SJSA1 (cell line): ENCODE results near the gene ZC3H12C. TPM values are rescaled to one million over a fixed set of nuclear protein-coding genes. Genes with fewer than 3 reads are reported as not detected.
"Not testable (repeated sequence)": the region's sequence is repeated elsewhere in the genome, so short reads cannot be mapped to it uniquely, and the experiment has no call there.

ENCODE experiments used
- DNase-seq, 2 experiments: peaks; one replicate each; pipeline ENCODE4 v3.0.0-alpha.2; 2015 to 2020; ENCODE audit warnings: low spot score in 2 of 2, low read depth in 1 of 2
- H3K27ac ChIP-seq: fragments of 250-450 bp; sonication (Bioruptor Pico); 2 replicates; pipeline ENCODE4 v1.5.1; 2020; ENCODE audit warnings: mild to moderate bottlenecking, moderate library complexity
- H3K27me3 ChIP-seq: fragments of 250-450 bp; sonication (Bioruptor Pico); replicated peaks from 2 replicates; pipeline ENCODE4 v1.5.1; 2020; ENCODE audit warnings: mild to moderate bottlenecking, moderate library complexity
- H3K36me3 ChIP-seq: fragments of 250-450 bp; sonication (Bioruptor Pico); 2 replicates; pipeline ENCODE4 v1.5.1; 2020; ENCODE audit warnings: mild to moderate bottlenecking
- H3K4me1 ChIP-seq: fragments of 250-450 bp; sonication (Bioruptor Pico); replicated peaks from 2 replicates; pipeline ENCODE4 v1.6.1; 2021; ENCODE audit warnings: mild to moderate bottlenecking
- H3K4me3 ChIP-seq: fragments of 250-450 bp; sonication (Bioruptor Pico); 2 replicates; pipeline ENCODE4 v1.5.1; 2020; ENCODE audit warnings: mild to moderate bottlenecking
- H3K9me3 ChIP-seq: fragments of 250-450 bp; sonication (Bioruptor Pico); replicated peaks from 2 replicates; pipeline ENCODE4 v1.5.1; 2020; ENCODE audit warnings: mild to moderate bottlenecking
- total RNA-seq: library from RNA; depleted of rRNA; stranded (reverse); fragments of >200 nt; shearing (Covaris generic); gene quantifications from 2 replicates; pipeline ENCODE4 v1.2.3, GENCODE V29; 2014

The ZC3H12C gene
- total RNA-seq, 1 experiment from 2014 or later: 6.4 TPM

DNA sequence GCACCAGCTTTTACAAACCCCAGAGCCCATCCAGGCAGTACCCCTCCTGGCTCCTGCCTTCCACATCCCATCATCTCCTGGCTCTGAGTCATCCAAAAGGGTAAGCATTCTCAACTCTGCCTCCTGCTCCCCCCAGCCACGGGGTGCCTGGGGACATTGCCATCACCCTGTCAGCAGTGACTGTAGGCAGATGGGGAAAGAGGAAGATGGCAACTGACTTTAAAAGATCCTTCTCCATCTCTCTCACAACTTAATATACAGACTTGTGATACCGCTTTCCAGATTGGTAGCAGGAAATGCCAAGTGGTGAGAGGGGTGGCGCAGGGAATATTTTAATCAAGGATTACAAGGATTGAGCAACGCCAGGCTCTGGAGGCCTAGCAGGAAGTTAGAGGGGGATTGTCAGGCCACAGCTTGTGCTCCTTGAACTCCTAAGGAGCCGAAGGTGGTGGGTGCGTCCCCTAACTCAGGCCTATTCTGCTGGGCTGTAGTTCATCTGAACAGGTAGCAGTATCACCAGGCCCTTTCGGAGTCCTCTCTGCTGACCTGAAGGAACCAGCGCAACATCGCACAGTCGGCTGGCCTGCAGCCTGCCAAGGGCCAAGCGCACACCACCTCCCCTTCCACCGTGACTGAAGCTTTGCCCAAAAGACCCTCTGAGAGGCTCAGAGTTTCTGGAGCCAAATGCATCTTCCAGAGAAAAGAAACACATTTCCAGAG is 83.3 kb downstream of the ZC3H12C start:
- Histone ChIP-seq H3K4me1 (no peaks in the 10 kb centered on the region), H3K27me3 (no peaks in the 10 kb centered on the region), H3K27ac (no peak overlapping the region), H3K36me3 (no peaks in the 10 kb centered on the region), H3K4me3 (no peak overlapping the region), H3K9me3 (no peaks in the 10 kb centered on the region)
- DNase-seq: no peak

DNA sequence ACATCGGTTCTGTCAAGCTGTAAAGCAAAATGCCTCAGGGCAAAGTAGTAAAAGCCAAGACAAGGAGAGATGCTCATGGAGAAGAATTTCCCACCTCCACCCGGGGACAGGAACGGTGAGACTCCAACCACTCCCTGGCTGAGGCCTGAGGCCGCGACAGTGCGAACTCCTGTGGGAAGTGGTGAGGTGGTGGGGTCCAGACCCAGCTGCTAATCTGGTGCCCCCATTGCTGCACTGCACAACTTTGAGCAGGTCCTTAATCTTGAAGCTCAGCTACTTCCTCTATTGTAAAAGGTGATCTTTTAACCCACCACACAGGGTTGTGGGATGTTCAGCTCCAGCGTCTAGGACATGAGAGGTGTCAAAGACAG is 83.9 kb downstream of the ZC3H12C start:
- H3K27ac ChIP-seq: no peak overlapping the region
- H3K36me3 ChIP-seq: no peaks in the 10 kb centered on the region
- no peaks in the 10 kb centered on the region for H3K9me3 ChIP-seq
- DNase-seq: no peak
- no peak overlapping the region for H3K4me3 ChIP-seq
- no peaks in the 10 kb centered on the region for H3K4me1 ChIP-seq
- no peaks in the 10 kb centered on the region for H3K27me3 ChIP-seq

DNA sequence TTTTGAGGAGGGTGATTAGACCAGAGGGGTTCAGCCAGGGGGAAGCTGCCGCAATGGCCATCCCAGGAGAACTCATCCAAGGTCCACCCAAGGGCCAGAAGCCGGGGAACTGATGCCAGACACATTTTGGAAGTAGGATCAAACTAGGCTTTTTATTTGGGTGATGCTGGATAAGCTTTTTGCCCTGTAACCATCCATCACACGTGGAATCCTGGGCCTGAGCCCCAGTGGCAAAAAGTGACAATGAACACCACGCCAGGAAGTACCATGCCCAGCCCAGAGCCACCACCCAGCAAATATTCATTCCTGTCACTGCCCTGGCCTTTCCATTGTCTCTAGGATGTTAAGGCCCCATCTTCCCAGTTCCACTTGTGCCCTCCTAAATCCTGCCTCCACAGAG is 85.9 kb downstream of the ZC3H12C start:
- no peaks in the 10 kb centered on the region for H3K36me3 ChIP-seq
- DNase-seq: no peak
- no peaks in the 10 kb centered on the region for H3K27me3 ChIP-seq
- no peak overlapping the region for H3K4me3 ChIP-seq
- H3K4me1 ChIP-seq: no peaks in the 10 kb centered on the region
- H3K27ac ChIP-seq: no peak overlapping the region
- no peaks in the 10 kb centered on the region for H3K9me3 ChIP-seq

DNA sequence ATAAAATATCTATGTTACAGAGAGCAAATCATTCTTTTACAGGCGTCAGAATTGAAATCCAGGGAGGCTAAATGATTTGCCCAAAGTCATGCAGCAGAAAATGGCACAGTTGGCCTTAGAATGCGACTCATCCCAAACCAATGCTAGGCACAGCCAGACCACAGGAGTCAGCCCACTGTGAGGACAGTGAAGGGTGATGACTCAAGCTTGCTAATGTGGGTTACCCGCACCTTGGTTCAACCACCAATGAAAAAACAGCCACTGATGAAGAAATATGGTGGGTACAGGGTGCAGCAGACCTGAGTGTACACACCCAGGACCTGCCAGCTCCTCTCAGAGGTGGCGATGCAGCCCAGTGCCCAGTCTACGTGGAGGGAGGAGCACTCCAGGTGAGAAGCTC is 89.7 kb downstream of the ZC3H12C start:
- H3K27me3 ChIP-seq: no peaks in the 10 kb centered on the region
- H3K36me3 ChIP-seq: no peaks in the 10 kb centered on the region
- no peaks in the 10 kb centered on the region for H3K9me3 ChIP-seq
- no peak overlapping the region for H3K4me3 ChIP-seq
- H3K27ac ChIP-seq: no peak overlapping the region
- H3K4me1 ChIP-seq: no peaks in the 10 kb centered on the region
- DNase-seq: no peak

DNA sequence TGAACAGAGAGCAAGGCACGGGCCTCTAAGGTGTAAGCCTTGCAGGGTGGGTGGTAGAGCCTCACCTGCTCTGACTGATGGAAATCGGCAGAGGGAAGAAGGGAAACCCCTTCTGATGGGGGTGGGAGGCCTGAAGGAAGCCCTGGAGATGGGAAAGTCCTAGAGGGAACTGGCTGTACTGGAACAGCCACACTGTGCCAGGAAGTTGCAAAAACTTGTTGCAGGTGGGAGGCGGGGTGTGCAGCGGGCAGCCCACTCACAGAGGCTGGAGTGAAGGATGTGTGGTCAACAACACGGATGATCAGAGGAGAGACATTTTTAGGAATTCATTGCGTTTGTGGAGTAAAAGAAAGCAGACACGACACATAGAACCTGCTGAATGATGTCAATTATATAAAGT is 91.3 kb downstream of the ZC3H12C start:
- H3K27me3 ChIP-seq: no peaks in the 10 kb centered on the region
- no peaks in the 10 kb centered on the region for H3K36me3 ChIP-seq
- H3K27ac ChIP-seq: no peak overlapping the region
- no peak for DNase-seq
- H3K9me3 ChIP-seq: no peaks in the 10 kb centered on the region
- H3K4me3 ChIP-seq: no peak overlapping the region
- no peaks in the 10 kb centered on the region for H3K4me1 ChIP-seq

DNA sequence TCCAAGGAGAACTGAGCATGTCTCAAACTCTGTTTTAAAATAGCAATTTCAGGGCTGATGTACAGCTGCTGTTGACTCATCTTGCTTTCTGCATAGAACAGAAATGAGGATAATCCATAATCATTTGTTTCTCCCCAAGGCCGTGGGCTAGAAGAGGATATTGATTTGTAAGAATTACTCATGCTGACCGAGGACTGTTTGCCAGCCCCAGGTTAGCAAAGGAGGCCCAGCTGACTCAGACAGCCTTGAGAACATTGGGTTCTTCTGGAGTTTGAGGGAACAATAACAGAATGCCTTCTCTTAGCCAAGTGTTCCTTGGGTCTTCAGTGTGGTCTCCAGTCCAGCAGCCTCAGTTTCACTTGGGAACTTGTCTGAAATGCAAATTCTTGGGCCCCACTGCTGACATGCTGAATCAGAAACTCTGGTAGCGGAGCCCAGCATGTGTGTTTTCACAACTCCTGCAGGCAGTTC is 92.0 kb downstream of the ZC3H12C start:
- Histone ChIP-seq H3K27me3 (no peaks in the 10 kb centered on the region), H3K4me1 (no peaks in the 10 kb centered on the region), H3K27ac (no peak overlapping the region), H3K9me3 (no peaks in the 10 kb centered on the region), H3K36me3 (no peaks in the 10 kb centered on the region), H3K4me3 (no peak overlapping the region)
- no peak for DNase-seq

DNA sequence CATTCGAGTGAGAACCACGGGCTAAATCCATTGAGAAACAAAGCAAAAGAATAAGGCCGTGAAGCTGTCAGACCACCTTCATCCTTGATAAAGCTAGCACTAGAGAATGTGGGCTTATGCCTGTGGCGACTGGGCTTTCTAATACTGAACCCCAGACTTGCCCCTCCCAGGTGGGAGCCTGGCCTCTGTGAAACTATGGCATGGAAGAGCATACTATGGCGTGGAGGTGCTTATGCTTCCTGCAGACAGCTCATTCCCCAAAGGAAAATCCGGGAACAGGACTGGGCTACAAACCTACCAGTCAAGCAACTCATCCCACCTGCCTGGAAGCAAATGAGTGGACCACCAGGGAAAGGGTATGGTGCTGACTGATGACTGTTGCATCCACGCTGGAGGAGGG is 92.4 kb downstream of the ZC3H12C start:
- no peaks in the 10 kb centered on the region for H3K9me3 ChIP-seq
- H3K27ac ChIP-seq: no peak overlapping the region
- H3K4me1 ChIP-seq: no peaks in the 10 kb centered on the region
- no peaks in the 10 kb centered on the region for H3K36me3 ChIP-seq
- no peaks in the 10 kb centered on the region for H3K27me3 ChIP-seq
- DNase-seq: no peak
- no peak overlapping the region for H3K4me3 ChIP-seq

DNA sequence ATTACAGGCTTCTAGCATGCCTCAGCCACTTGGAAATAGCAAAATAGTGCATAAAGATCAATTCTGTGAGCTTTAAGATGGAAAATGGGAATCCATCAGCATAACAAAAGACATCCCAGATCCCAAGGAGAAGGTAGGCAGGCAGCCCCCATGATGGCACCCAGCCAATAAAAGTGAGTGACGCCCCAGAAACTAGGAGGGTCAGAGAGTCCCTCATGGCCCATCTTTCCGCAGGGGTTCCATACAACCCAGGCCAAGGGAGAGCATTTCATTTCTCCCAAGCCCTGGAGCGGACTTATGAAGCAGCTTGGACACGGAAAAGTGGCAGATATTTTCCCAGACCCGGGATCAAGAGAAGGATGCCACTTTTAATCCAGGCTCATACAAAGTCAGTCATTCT is 93.3 kb downstream of the ZC3H12C start:
- Histone ChIP-seq H3K27ac (no peak overlapping the region), H3K9me3 (no peaks in the 10 kb centered on the region), H3K4me3 (no peak overlapping the region), H3K27me3 (no peaks in the 10 kb centered on the region), H3K36me3 (no peaks in the 10 kb centered on the region), H3K4me1 (no peaks in the 10 kb centered on the region)
- DNase-seq: no peak

DNA sequence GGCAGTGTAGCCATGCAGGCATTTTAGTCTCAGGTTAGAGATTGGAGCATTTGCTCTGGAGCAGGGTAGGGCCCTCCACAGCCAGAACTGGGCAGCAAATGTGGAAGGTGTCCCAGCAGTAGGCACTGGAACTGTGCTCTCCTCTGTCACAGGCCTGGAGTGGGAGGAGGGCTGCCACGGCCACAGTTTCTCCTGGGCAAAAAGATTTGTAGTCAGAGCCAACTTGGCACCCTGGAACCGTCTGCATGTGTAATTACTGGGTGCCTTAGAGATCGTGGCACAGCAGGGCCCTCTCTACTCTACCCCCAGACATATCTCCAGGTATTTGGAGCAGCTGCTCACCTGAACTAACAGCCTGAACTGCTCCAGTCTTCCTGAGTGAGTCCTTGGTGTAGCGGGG is 93.7 kb downstream of the ZC3H12C start:
- no peaks in the 10 kb centered on the region for H3K27me3 ChIP-seq
- no peaks in the 10 kb centered on the region for H3K9me3 ChIP-seq
- DNase-seq: no peak
- H3K4me3 ChIP-seq: no peak overlapping the region
- no peaks in the 10 kb centered on the region for H3K4me1 ChIP-seq
- no peak overlapping the region for H3K27ac ChIP-seq
- H3K36me3 ChIP-seq: no peaks in the 10 kb centered on the region

DNA sequence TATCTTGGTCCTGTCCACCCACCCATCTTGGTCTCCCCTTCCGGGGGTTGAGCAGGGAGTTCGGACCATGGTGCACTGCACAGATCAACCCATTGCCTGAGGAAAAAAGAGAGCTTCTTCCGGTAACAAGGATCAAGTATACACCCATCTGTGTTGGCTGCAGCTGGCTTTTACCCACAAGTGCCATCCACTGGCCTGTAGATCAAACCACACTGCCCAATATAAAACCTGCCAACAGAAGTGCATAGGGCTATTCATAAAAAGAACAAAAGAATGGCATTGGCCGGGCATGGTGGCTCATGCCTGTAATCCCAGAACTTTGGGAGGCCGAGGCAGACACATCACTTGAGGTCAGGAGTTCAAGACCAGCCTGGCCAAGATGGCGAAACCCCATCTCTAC is 94.5 kb downstream of the ZC3H12C start:
- Histone ChIP-seq H3K27me3 (no peaks in the 10 kb centered on the region), H3K9me3 (no peaks in the 10 kb centered on the region), H3K4me1 (no peaks in the 10 kb centered on the region), H3K27ac (no peak overlapping the region), H3K36me3 (no peaks in the 10 kb centered on the region), H3K4me3 (no peak overlapping the region)
- DNase-seq: no peak

DNA sequence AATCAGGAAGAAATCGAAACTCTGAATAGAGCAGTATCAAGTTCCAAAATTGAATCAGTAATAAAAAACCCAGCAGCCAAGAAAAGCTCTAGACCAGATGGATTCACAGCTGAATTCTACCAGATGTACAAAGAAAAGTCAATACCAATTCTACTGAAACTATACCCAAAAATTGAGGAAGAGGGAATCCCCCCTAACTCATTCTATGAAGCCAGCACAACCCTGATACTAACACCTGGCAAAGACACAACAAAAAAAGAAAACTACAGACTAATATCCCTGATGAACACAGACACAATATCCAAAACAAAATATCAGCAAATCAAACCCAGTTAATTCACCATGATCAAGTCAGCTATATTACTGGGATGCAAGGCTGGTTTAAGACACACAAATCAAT is 97.7 kb downstream of the ZC3H12C start:
- H3K27ac ChIP-seq: no peak overlapping the region
- H3K9me3 ChIP-seq: no peaks in the 10 kb centered on the region
- no peaks in the 10 kb centered on the region for H3K36me3 ChIP-seq
- no peak overlapping the region for H3K4me3 ChIP-seq
- H3K4me1 ChIP-seq: peaks cover 20% of the 10 kb centered on the region
- no peak for DNase-seq
- H3K27me3 ChIP-seq: no peaks in the 10 kb centered on the region

DNA sequence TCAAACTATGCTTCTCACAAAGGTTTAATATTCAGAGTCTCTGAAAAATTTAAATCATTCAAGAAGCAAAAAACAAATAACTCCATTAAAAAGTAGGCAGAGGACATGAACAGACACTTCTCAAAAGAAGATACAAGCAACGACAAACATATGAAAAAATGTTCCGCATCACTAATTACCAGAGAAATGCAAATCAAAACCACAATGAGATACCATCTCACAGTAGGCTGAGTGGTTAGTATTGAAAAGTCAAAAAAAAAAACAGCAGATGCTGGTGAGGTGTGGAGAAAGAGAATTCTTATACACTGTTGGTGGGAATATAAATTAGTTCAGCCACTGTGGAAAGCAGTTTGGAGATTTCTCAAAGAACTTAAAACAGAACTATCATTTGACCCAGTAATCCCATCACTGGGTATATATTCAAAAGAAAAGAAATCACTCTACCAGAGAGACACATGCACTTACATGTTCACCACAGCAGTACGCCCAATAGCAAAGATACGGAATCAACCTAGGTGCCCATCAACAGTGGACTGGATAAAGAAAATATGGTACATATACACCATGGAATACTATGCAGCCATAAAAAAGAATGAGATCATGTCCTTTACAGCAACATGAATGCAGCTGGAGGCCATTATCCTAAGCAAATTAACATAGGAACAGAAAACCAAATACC is 99.6 kb downstream of the ZC3H12C start:
- DNase-seq, H3K4me3 ChIP-seq, H3K27ac ChIP-seq, H3K36me3 ChIP-seq, H3K27me3 ChIP-seq, H3K9me3 ChIP-seq: not testable (repeated sequence)
- H3K4me1 ChIP-seq: peaks cover 32% of the 10 kb centered on the region

DNA sequence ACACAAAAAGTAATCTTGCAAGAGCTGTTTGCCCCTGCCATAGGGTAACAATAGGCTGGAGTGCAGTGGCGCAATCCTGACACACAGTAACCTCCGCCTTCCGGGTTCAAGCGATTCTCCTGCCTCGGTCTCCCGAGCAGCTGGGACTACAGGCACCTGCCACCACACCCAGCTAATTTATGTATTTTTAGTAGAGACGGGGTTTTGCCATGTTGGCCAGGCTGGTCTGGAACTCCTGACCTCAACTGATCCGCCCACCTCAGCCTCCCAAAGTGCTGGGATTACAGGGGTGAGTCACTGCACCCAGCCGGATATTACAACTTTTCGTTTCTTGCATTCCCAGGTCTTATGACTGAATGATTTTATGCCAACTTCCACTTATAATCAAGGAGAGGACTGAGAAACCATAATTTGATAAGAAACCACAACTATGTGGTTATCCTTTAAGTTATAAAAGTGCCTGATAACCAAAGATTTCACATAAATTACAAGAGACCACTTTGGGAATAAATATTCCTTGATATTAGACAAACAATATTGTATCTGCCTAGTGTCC is 101.1 kb downstream of the ZC3H12C start:
- H3K4me3 ChIP-seq, H3K9me3 ChIP-seq, H3K36me3 ChIP-seq, H3K27me3 ChIP-seq: not testable (repeated sequence)
- peak overlapping the region; percentile 50; the same call in 1 of the 2 replicates for H3K27ac ChIP-seq
- DNase-seq: peak in 1 of 2 experiments; percentile 21
- H3K4me1 ChIP-seq: peaks cover 38% of the 10 kb centered on the region

DNA sequence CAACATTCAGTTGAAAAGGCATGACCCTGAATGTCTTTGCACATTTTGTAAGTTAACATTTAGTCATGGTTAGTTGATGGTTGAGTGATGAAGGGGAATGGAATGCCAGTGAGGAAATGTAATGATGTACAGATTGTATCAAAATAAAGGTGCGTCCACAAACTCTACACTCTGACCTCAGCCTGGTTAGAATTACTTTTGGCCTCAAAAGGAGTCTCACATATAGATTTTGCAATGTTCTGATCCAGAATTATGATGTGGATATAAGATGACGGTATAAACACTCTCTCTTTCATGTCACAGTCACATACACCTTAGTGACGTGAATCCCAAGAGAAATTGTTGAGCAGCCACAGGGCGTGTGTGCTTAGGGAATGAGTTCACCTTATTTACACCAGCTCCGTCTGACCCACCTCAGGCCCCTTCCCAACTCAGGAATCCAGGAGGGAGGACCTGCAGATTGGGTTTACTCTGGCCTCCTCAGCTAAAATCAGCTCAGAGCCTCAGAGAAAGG is 103.1 kb downstream of the ZC3H12C start:
- DNase-seq: peak in 1 of 2 experiments; percentile 37
- Histone ChIP-seq H3K4me3 (no peak overlapping the region), H3K4me1 (peaks cover 38% of the 10 kb centered on the region), H3K27ac (peak overlapping the region; percentile 50; the same call in 1 of the 2 replicates), H3K36me3 (no peaks in the 10 kb centered on the region), H3K9me3 (no peaks in the 10 kb centered on the region), H3K27me3 (no peaks in the 10 kb centered on the region)
